ENCODE data around the gene MGAT3. TPM values are rescaled to one million over a fixed set of nuclear protein-coding genes. Genes with fewer than 3 reads are reported as not detected.
"Not testable (repeated sequence)": the region's sequence is repeated elsewhere in the genome, so short reads cannot be mapped to it uniquely, and the experiment has no call there.

Gene MGAT3, protein sequence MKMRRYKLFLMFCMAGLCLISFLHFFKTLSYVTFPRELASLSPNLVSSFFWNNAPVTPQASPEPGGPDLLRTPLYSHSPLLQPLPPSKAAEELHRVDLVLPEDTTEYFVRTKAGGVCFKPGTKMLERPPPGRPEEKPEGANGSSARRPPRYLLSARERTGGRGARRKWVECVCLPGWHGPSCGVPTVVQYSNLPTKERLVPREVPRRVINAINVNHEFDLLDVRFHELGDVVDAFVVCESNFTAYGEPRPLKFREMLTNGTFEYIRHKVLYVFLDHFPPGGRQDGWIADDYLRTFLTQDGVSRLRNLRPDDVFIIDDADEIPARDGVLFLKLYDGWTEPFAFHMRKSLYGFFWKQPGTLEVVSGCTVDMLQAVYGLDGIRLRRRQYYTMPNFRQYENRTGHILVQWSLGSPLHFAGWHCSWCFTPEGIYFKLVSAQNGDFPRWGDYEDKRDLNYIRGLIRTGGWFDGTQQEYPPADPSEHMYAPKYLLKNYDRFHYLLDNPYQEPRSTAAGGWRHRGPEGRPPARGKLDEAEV
- total RNA-seq (under 1 TPM; 0.25 to 0.96 TPM), total RNA-seq (0.08 to 0.46 reads per million in 2 donors)

DNA sequence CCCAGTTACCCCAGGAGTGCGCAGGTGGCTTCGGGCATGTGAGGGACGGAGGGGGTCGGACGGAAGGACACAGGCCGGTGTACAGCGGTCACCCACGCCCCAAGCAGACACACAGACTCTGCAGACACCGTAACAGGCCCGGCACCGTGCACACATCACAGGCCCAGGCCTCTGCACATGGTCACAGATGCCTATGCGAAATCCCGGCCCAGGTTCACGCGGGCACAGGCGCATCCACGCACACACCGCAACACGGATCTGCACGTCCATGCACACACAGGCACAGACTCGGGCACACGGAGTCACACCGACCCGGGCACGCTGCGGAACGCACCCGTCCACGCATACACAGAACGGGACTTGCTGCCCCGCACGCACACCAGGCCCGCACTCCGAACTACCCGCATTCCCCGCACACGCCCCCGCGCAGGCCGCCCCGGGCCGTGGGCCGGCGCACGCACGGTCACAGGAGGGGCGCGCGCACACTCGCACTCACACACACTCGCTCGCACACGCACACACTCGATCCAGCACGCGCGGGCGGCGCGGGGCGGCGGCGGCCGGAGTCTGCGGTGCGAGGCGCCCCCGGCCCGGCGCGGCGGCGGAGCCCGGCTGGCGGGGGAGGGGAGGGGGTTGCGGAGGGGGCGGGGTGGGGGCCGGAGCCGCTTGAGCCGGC, at the start of gene MGAT3:
Gene MGAT3, plus strand, starts transcription at position 491 of the 676 bp plus-strand sequence. CDS start 30,336 bp downstream, outside the sequence.
- H3K27ac Mint-ChIP-seq = no peak within 1 kb of the TSS
- H3K4me1 Mint-ChIP-seq = peaks cover 20% of the 10 kb centered on the region
- peaks cover 58% of the 10 kb centered on the region for H3K27me3 Mint-ChIP-seq
- no peak for ATAC-seq
- H3K36me3 Mint-ChIP-seq (ENCODE audit: low read depth) = peaks cover 7% of the 10 kb centered on the region
- H3K4me3 Mint-ChIP-seq = peak within 1 kb of the TSS; percentile 70
- no peak for DNase-seq
- H3K9me3 ChIP-seq (ENCODE audit: control insufficient read depth, low read length, poor library complexity, severe bottlenecking) = no peaks in the 10 kb centered on the region

GRCh38 chr22:39408173-39408572, 48.6 kb upstream of the MGAT3 start:
- Mint-ChIP-seq H3K4me3 (no peak overlapping the region), H3K27me3 (no peaks in the 10 kb centered on the region), H3K4me1 (peaks cover 37% of the 10 kb centered on the region), H3K27ac (no peak overlapping the region), H3K36me3 (ENCODE audit: low read depth) (peaks cover 5% of the 10 kb centered on the region)
- no peaks in the 10 kb centered on the region for H3K9me3 ChIP-seq (ENCODE audit: control insufficient read depth, low read length, poor library complexity, severe bottlenecking)
- no peak for DNase-seq
- no peak for ATAC-seq

DNA sequence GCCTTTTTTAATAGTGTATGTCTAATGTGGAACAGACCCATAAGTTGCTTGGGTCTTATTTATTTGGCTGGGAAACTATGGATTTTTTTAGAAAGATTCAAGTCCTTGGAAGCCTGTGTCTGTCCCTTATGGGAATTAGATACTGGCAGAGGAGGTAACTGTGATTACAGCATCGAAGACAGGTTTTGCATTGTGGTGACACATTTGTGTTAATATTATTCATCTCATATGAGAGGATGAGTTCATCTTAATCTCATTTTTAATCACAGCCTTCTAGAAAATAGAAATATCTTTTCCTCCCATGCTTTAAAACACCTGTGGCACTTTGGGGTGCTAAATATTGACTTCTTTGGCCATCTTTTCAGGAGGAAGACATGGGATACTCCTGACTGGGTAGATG, 48.0 kb upstream of the MGAT3 start:
- DNase-seq = no peak
- Mint-ChIP-seq H3K27ac (no peak overlapping the region), H3K4me3 (no peak overlapping the region), H3K4me1 (peaks cover 37% of the 10 kb centered on the region), H3K27me3 (no peaks in the 10 kb centered on the region), H3K36me3 (ENCODE audit: low read depth) (peaks cover 5% of the 10 kb centered on the region)
- ATAC-seq = no peak
- no peaks in the 10 kb centered on the region for H3K9me3 ChIP-seq (ENCODE audit: control insufficient read depth, low read length, poor library complexity, severe bottlenecking)

GRCh38 chr22:39409516-39410029, 47.2 kb upstream of the MGAT3 start:
- Mint-ChIP-seq H3K27me3 (no peaks in the 10 kb centered on the region), H3K4me1 (peaks cover 38% of the 10 kb centered on the region), H3K36me3 (ENCODE audit: low read depth) (peaks cover 2% of the 10 kb centered on the region), H3K27ac (peak overlapping the region; percentile 51), H3K4me3 (no peak overlapping the region)
- no peak for DNase-seq
- H3K9me3 ChIP-seq (ENCODE audit: control insufficient read depth, low read length, poor library complexity, severe bottlenecking) = no peaks in the 10 kb centered on the region
- ATAC-seq = no peak

GRCh38 chr22:39410264-39410663, 46.5 kb upstream of the MGAT3 start:
- Mint-ChIP-seq H3K4me3 (no peak overlapping the region), H3K4me1 (peaks cover 36% of the 10 kb centered on the region), H3K27me3 (no peaks in the 10 kb centered on the region), H3K36me3 (ENCODE audit: low read depth) (peaks cover 2% of the 10 kb centered on the region), H3K27ac (peak overlapping the region; percentile 21)
- DNase-seq = no peak
- H3K9me3 ChIP-seq (ENCODE audit: control insufficient read depth, low read length, poor library complexity, severe bottlenecking) = no peaks in the 10 kb centered on the region
- ATAC-seq = no peak

DNA sequence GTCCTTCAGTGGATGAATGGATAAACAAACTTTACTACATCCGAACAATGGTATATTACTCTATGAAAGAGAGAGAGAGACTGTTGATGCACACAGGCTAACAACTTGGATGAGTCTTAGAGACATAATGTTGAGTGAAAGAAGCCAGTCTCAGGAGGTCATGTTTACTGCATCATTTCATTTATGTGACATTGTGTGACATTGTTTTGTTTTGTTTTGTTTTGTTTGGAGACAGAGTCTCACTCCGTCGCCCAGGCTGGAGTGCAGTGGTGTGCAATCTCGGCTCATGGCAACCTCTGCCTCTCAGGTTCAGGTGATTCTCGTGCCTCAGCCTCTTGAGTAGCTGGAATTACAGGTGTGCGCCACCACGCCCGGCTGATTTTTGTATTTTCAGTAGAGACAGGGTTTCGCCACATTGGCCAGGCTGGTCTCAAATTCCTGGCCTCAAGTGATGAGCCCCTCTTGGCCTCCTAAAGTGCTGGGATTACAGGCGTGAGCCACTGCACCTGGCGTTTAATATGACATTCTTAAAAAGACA, 44.9 kb upstream of the MGAT3 start:
- peak overlapping the region; percentile 69 for H3K27ac Mint-ChIP-seq
- H3K36me3 Mint-ChIP-seq (ENCODE audit: low read depth); DNase-seq; H3K27me3 Mint-ChIP-seq; H3K9me3 ChIP-seq (ENCODE audit: control insufficient read depth, low read length, poor library complexity, severe bottlenecking); ATAC-seq: not testable (repeated sequence)
- peak overlapping the region; percentile 53 for H3K4me3 Mint-ChIP-seq
- H3K4me1 Mint-ChIP-seq = peaks cover 31% of the 10 kb centered on the region

DNA sequence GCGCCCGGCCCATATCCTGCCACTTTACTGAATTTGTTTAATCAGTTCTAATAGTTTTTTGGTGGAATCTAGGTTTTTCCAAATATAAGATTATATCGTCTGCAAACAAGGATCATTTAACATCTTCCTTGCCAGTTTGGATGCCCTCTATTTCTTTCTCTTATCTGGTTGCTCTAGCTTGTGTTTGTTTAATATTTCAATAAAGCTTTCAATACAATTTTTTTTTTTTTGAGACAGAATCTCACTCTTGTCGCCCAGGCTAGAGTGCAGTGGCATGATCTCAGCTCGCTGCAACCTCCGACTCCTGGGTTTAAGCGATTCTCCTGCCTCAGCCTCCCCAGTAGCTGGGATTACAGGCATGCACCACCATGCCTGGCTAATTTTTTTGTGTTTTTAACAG, 43.6 kb upstream of the MGAT3 start:
- not testable (repeated sequence) for H3K27me3 Mint-ChIP-seq; H3K36me3 Mint-ChIP-seq (ENCODE audit: low read depth); H3K27ac Mint-ChIP-seq; H3K9me3 ChIP-seq (ENCODE audit: control insufficient read depth, low read length, poor library complexity, severe bottlenecking); DNase-seq; ATAC-seq
- Mint-ChIP-seq H3K4me1 (peaks cover 29% of the 10 kb centered on the region), H3K4me3 (peak overlapping the region; percentile 53)

DNA sequence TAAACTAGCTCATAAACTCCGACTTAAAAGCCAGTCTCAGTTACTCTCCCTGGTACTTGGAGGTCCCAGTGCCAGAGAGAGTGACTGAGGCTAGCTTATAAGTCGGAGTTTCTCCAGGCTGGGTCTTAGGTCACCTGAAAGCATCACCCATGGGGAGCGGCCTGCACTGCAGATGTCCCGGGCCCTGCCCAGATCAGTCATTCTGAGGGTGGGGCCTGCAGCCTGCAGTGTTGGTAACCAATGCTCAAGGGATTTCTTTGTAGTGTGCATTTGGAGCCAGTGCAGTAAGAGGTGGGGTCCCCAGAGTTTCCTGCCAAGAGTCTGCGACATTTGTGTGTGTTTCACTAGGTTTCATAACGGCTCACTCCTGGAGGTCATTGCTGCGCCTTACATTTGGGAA, 42.4 kb upstream of the MGAT3 start:
- Mint-ChIP-seq H3K27ac (no peak overlapping the region), H3K36me3 (ENCODE audit: low read depth) (peaks cover 6% of the 10 kb centered on the region), H3K27me3 (no peaks in the 10 kb centered on the region), H3K4me3 (no peak overlapping the region), H3K4me1 (peaks cover 27% of the 10 kb centered on the region)
- H3K9me3 ChIP-seq (ENCODE audit: control insufficient read depth, low read length, poor library complexity, severe bottlenecking) = no peaks in the 10 kb centered on the region
- DNase-seq (no peak), ATAC-seq (no peak)

- ATAC-seq = no peak
- H3K9me3 ChIP-seq (ENCODE audit: control insufficient read depth, low read length, poor library complexity, severe bottlenecking) = no peaks in the 10 kb centered on the region
- DNase-seq = no peak
- Mint-ChIP-seq H3K4me3 (no peak overlapping the region), H3K4me1 (peaks cover 25% of the 10 kb centered on the region), H3K36me3 (ENCODE audit: low read depth) (peaks cover 8% of the 10 kb centered on the region), H3K27ac (no peak overlapping the region), H3K27me3 (no peaks in the 10 kb centered on the region)
Observed at GRCh38 chr22:39414886-39415285, 41.9 kb upstream of the MGAT3 start.

GRCh38 chr22:39415506-39415905, 41.3 kb upstream of the MGAT3 start:
- Mint-ChIP-seq H3K27ac (no peak overlapping the region), H3K4me1 (peaks cover 25% of the 10 kb centered on the region), H3K36me3 (ENCODE audit: low read depth) (peaks cover 8% of the 10 kb centered on the region), H3K27me3 (no peaks in the 10 kb centered on the region), H3K4me3 (no peak overlapping the region)
- no peak for DNase-seq
- no peaks in the 10 kb centered on the region for H3K9me3 ChIP-seq (ENCODE audit: control insufficient read depth, low read length, poor library complexity, severe bottlenecking)
- ATAC-seq = no peak

GRCh38 chr22:39416319-39416718, 40.5 kb upstream of the MGAT3 start:
- Mint-ChIP-seq H3K27me3 (no peaks in the 10 kb centered on the region), H3K4me3 (no peak overlapping the region), H3K4me1 (peaks cover 19% of the 10 kb centered on the region), H3K36me3 (ENCODE audit: low read depth) (peaks cover 8% of the 10 kb centered on the region), H3K27ac (no peak overlapping the region)
- no peak for ATAC-seq
- no peak for DNase-seq
- H3K9me3 ChIP-seq (ENCODE audit: control insufficient read depth, low read length, poor library complexity, severe bottlenecking) = no peaks in the 10 kb centered on the region

DNA sequence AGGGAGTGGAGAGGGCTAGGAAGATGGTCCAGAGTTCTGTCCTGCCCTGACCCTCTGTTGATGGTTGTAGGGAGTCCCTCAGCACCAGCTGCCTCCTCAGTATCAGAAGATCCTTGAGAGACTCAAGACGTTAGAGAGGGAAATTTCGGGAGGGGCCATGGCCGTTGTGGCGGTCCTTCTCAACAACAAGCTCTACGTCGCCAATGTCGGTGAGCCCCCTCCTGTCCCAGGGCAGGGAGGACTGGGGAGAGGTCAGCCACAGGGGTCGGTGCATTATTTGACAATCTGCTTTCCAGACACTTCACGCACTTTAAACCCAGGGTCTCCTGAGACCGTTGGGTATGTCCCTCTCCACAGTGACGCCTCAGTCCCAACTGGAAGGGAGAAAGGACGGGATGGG, 39.2 kb upstream of the MGAT3 start:
- no peaks in the 10 kb centered on the region for H3K27me3 Mint-ChIP-seq
- ATAC-seq (no peak), DNase-seq (no peak)
- H3K4me1 Mint-ChIP-seq = peaks cover 9% of the 10 kb centered on the region
- no peak overlapping the region for H3K4me3 Mint-ChIP-seq
- H3K27ac Mint-ChIP-seq = no peak overlapping the region
- H3K36me3 Mint-ChIP-seq (ENCODE audit: low read depth) = peaks cover 12% of the 10 kb centered on the region
- H3K9me3 ChIP-seq (ENCODE audit: control insufficient read depth, low read length, poor library complexity, severe bottlenecking) = no peaks in the 10 kb centered on the region

- ATAC-seq (no peak), DNase-seq (no peak)
- no peak overlapping the region for H3K27ac Mint-ChIP-seq
- H3K27me3 Mint-ChIP-seq = no peaks in the 10 kb centered on the region
- no peaks in the 10 kb centered on the region for H3K9me3 ChIP-seq (ENCODE audit: control insufficient read depth, low read length, poor library complexity, severe bottlenecking)
- no peak overlapping the region for H3K4me3 Mint-ChIP-seq
- peaks cover 8% of the 10 kb centered on the region for H3K4me1 Mint-ChIP-seq
- H3K36me3 Mint-ChIP-seq (ENCODE audit: low read depth) = peaks cover 12% of the 10 kb centered on the region
Observed at GRCh38 chr22:39418696-39419095, 38.1 kb upstream of the MGAT3 start.
